H1 (cell line): ENCODE data around the gene FOXP4. TPM values are rescaled to one million over a fixed set of nuclear protein-coding genes. Genes with fewer than 3 reads are reported as not detected.

Source experiments
- CTCF ChIA-PET: fragments of 300-600 bp; sonication (Branson Sonifier 250); formaldehyde crosslinking; loops from one replicate; lab custom pipeline; 2021; ENCODE audit not compliant: partially characterized antibody; lab: Charles Lee
- POLR2A ChIA-PET: fragments of 300-600 bp; sonication (Branson Sonifier 250); formaldehyde crosslinking; loops from one replicate; lab custom pipeline; 2021; ENCODE audit warnings: inconsistent platforms; ENCODE audit not compliant: partially characterized antibody; lab: Charles Lee
- DNase-seq, 2 experiments: peaks; one replicate each; pipeline versions ENCODE4 v3.0.0 to v3.0.0-alpha.2; 2010 to 2022; ENCODE audit warnings: low spot score in 2 of 2, low read depth in 1 of 2, mixed read lengths in 1 of 2
- FAIRE-seq: peaks from 2 replicates; lab custom pipeline; 2011; peaks lifted over from hg19 to GRCh38; lab: Jason Lieb, UNC
- H2AFZ ChIP-seq: 2 replicates; pipeline ENCODE4 v1.8.1; 2012; ENCODE audit warnings: low read length, inconsistent platforms
- H2AK5ac ChIP-seq: 2 replicates; pipeline ENCODE4 v1.6.1; 2013; ENCODE audit warnings: low read depth, low read length
- H2BK120ac ChIP-seq: replicated peaks from 2 replicates; pipeline ENCODE3; 2013; ENCODE audit warnings: low read depth, low read length, inconsistent platforms
- H2BK12ac ChIP-seq: 2 replicates; pipeline ENCODE4 v1.6.1; 2013; ENCODE audit warnings: low read depth, low read length
- H2BK15ac ChIP-seq: 2 replicates; pipeline ENCODE4 v1.6.1; 2013; ENCODE audit warnings: low read length
- H2BK20ac ChIP-seq: 2 replicates; pipeline ENCODE4 v1.6.1; 2013; ENCODE audit warnings: low read length
- H2BK5ac ChIP-seq: 2 replicates; pipeline ENCODE4 v1.6.1; 2013; ENCODE audit warnings: low read depth, low read length
- H3K14ac ChIP-seq: 2 replicates; pipeline ENCODE4 v1.6.1; 2013; ENCODE audit warnings: inconsistent platforms; ENCODE audit not compliant: insufficient read length
- H3K18ac ChIP-seq: 2 replicates; pipeline ENCODE4 v1.6.1; 2013; ENCODE audit warnings: low read length; ENCODE audit errors: extremely low read depth
- H3K23ac ChIP-seq: 2 replicates; pipeline ENCODE4 v1.6.1; 2013; ENCODE audit warnings: inconsistent platforms; ENCODE audit not compliant: insufficient read length
- H3K23me2 ChIP-seq: 2 replicates; pipeline ENCODE4 v1.6.1; 2013; ENCODE audit warnings: low read depth, low read length
- H3K27ac ChIP-seq: 2 replicates; pipeline ENCODE4 v1.6.1; 2011; ENCODE audit warnings: low read depth, low read length, inconsistent platforms
- H3K27me3 ChIP-seq, 4 experiments: replicated peaks in 1 of 4; 1 replicate in 1 of 4; 2 replicates in 3 of 4; pipeline versions ENCODE4 v1.6.1 to v1.8.1; 2011 to 2013; ENCODE audit warnings: low read length in 3 of 4, mild to moderate bottlenecking in 3 of 4, inconsistent platforms in 2 of 4, mixed read lengths in 2 of 4, moderate library complexity in 1 of 4; ENCODE audit not compliant: control insufficient read depth in 3 of 4, insufficient read depth in 3 of 4; ENCODE audit errors: extremely low read depth in 1 of 4
- H3K36me3 ChIP-seq, 4 experiments: 2 replicates each; pipeline versions ENCODE4 v1.6.1 to v1.8.1; 2011 to 2013; ENCODE audit warnings: mild to moderate bottlenecking in 4 of 4, low read length in 3 of 4, moderate library complexity in 2 of 4, control low read depth in 1 of 4, inconsistent platforms in 1 of 4; ENCODE audit not compliant: insufficient read depth in 4 of 4, control insufficient read depth in 2 of 4
- H3K4ac ChIP-seq: replicated peaks from 2 replicates; pipeline ENCODE3; 2013; ENCODE audit warnings: low read length, low read depth, mixed read lengths, inconsistent platforms; ENCODE audit not compliant: insufficient read length
- H3K4me1 ChIP-seq, 4 experiments: replicated peaks in 1 of 4; 1 replicate in 1 of 4; 2 replicates in 3 of 4; pipeline versions ENCODE4 v1.6.1 to v1.8.1; 2011 to 2013; ENCODE audit warnings: low read length in 3 of 4, inconsistent platforms in 2 of 4, mixed read lengths in 1 of 4; ENCODE audit not compliant: insufficient read depth in 4 of 4, control insufficient read depth in 3 of 4
- H3K4me2 ChIP-seq, 2 experiments: 2 replicates each; pipeline versions ENCODE4 v1.6.1 to v1.8.1; 2011 to 2013; ENCODE audit warnings: low read depth in 2 of 2, low read length in 2 of 2, control low read depth in 1 of 2, inconsistent platforms in 1 of 2, mild to moderate bottlenecking in 1 of 2; ENCODE audit not compliant: insufficient read depth in 1 of 2
- H3K4me3 ChIP-seq, 4 experiments: fragments of 200-600, 300-600 bp in 1 of 4; sonication (generic), shearing (Covaris generic), sonication (Bioruptor Twin) in 1 of 4; 2 replicates each; pipeline versions ENCODE4 v1.5.1 to v1.8.1; 2011 to 2016; ENCODE audit warnings: low read length in 4 of 4, low read depth in 3 of 4, control low read depth in 2 of 4, inconsistent platforms in 2 of 4, mild to moderate bottlenecking in 2 of 4, mixed read lengths in 1 of 4, moderate library complexity in 1 of 4; ENCODE audit not compliant: insufficient read depth in 2 of 4; ENCODE audit errors: extremely low read depth in 1 of 4
- H3K56ac ChIP-seq: replicated peaks from 2 replicates; pipeline ENCODE3; 2013; ENCODE audit warnings: low read depth, mild to moderate bottlenecking, mixed read lengths, low read length, inconsistent platforms; ENCODE audit not compliant: insufficient read length
- H3K79me1 ChIP-seq: 2 replicates; pipeline ENCODE4 v1.6.1; 2013; ENCODE audit warnings: low read depth, low read length, control low read depth
- H3K79me2 ChIP-seq, 2 experiments: 2 replicates each; pipeline versions ENCODE4 v1.6.1 to v1.8.1; 2012 to 2013; ENCODE audit warnings: low read length in 2 of 2, mild to moderate bottlenecking in 2 of 2, inconsistent platforms in 1 of 2; ENCODE audit not compliant: insufficient read depth in 2 of 2, control insufficient read depth in 1 of 2
- H3K9ac ChIP-seq, 4 experiments: replicated peaks in 1 of 4; 1 replicate in 1 of 4; 2 replicates in 3 of 4; pipeline versions ENCODE4 v1.6.1 to v1.8.1; 2011 to 2013; ENCODE audit warnings: low read depth in 3 of 4, low read length in 3 of 4, control low read depth in 2 of 4, mild to moderate bottlenecking in 2 of 4, moderate library complexity in 2 of 4, inconsistent platforms in 1 of 4; ENCODE audit errors: extremely low read depth in 1 of 4
- H3K9me3 ChIP-seq, 2 experiments: 2 replicates each; pipeline versions ENCODE4 v1.6.1 to v1.8.1; 2012 to 2013; ENCODE audit warnings: mild to moderate bottlenecking in 2 of 2, moderate library complexity in 2 of 2, control low read depth in 1 of 2, inconsistent platforms in 1 of 2, low read depth in 1 of 2, low read length in 1 of 2, mixed read lengths in 1 of 2; ENCODE audit not compliant: insufficient read depth in 2 of 2
- H4K20me1 ChIP-seq, 2 experiments: replicated peaks in 1 of 2; 2 replicates each; pipeline versions ENCODE3 to v1.8.1; 2011 to 2013; ENCODE audit warnings: inconsistent platforms in 2 of 2, low read length in 2 of 2, mild to moderate bottlenecking in 1 of 2; ENCODE audit not compliant: insufficient read depth in 2 of 2, control insufficient read depth in 1 of 2
- H4K5ac ChIP-seq: 2 replicates; pipeline ENCODE4 v1.6.1; 2013; ENCODE audit warnings: low read length, low read depth, mixed read lengths, inconsistent platforms; ENCODE audit not compliant: insufficient read length
- H4K8ac ChIP-seq: 2 replicates; pipeline ENCODE4 v1.8.0; 2013; ENCODE audit warnings: mild to moderate bottlenecking, moderate library complexity, low read length, inconsistent platforms; ENCODE audit not compliant: insufficient read depth; ENCODE audit errors: extremely low read depth
- H4K91ac ChIP-seq: replicated peaks from 2 replicates; pipeline ENCODE3; 2013; ENCODE audit warnings: low read length, mixed read lengths, inconsistent platforms; ENCODE audit not compliant: insufficient read length
- ASH2L ChIP-seq: fragments of 200-600, 300-600 bp; sonication (generic); IDR thresholded peaks from one replicate; pipeline ENCODE4 v1.7.1; 2017; ENCODE audit warnings: low read length
- CHD1 ChIP-seq: IDR thresholded peaks from 2 replicates; pipeline ENCODE4 v1.6.1; 2012; ENCODE audit warnings: low read depth, low read length, improper control_type of control experiment
- CHD2 ChIP-seq: IDR thresholded peaks from 2 replicates; pipeline ENCODE4 v1.6.1; 2012; ENCODE audit warnings: low read length, improper control_type of control experiment
- CTCF ChIP-seq, 3 experiments: IDR thresholded peaks; 1 replicate in 2 of 3; 2 replicates in 1 of 3; pipeline versions ENCODE4 v1.5.1 to v1.6.1; 2011; ENCODE audit warnings: low read length in 3 of 3, mild to moderate bottlenecking in 3 of 3, inconsistent platforms in 2 of 3, low read depth in 1 of 3, moderate library complexity in 1 of 3; ENCODE audit not compliant: insufficient read depth in 1 of 3; ENCODE audit errors: control extremely low read depth in 1 of 3
- EP300 ChIP-seq, 2 experiments: IDR thresholded peaks; 1 replicate in 1 of 2; 2 replicates in 1 of 2; pipeline ENCODE4 v1.6.1; 2011 to 2012; ENCODE audit warnings: low read depth in 2 of 2, low read length in 2 of 2, mild to moderate bottlenecking in 2 of 2, borderline replicate concordance in 1 of 2, inconsistent platforms in 1 of 2, moderate library complexity in 1 of 2
- KDM1A ChIP-seq: fragments of 200-600, 300-600 bp; sonication (generic); IDR thresholded peaks from 2 replicates; pipeline ENCODE4 v1.7.1; 2016; ENCODE audit warnings: mild to moderate bottlenecking, low read length, borderline replicate concordance
- PHF8 ChIP-seq: fragments of 200-600 bp; sonication (generic); conservative IDR thresholded peaks from 2 replicates; pipeline ENCODE4 v1.7.1; 2012; ENCODE audit warnings: low read depth, mild to moderate bottlenecking, inconsistent platforms, low read length, moderate library complexity
- RAD21 ChIP-seq, 2 experiments: IDR thresholded peaks in 1 of 2; conservative IDR thresholded peaks in 1 of 2; 2 replicates each; pipeline ENCODE4 v1.6.1; 2011; ENCODE audit warnings: low read depth in 2 of 2, low read length in 2 of 2, improper control_type of control experiment in 1 of 2, inconsistent platforms in 1 of 2, mild to moderate bottlenecking in 1 of 2, moderate library complexity in 1 of 2
- SP2 ChIP-seq: IDR thresholded peaks from 2 replicates; pipeline ENCODE4 v1.6.1; 2012; ENCODE audit warnings: mild to moderate bottlenecking, low read length, inconsistent platforms
- WGBS, 2 experiments: shearing (Covaris generic) in 1 of 2; methylation state at CpG; one replicate each; pipeline versions ENCODE4 v1.1.6 to v1.1.7; 2013 to 2015; ENCODE audit warnings: low lambda C conversion rate in 2 of 2, mixed read lengths in 2 of 2, inconsistent platforms in 1 of 2, low coverage in 1 of 2, missing lambda C conversion rate in 1 of 2; ENCODE audit not compliant: insufficient replicate concordance in 2 of 2, insufficient coverage in 1 of 2, insufficient read length in 1 of 2; ENCODE audit errors: extremely low coverage in 1 of 2, missing lambda C conversion rate in 1 of 2; 5-methylcytosine and 5-hydroxymethylcytosine counted together
- polyA plus RNA-seq, 7 experiments: library from polyadenylated mRNA; depleted of rRNA in 3 of 7; stranded (reverse) in 5 of 7; unstranded in 2 of 7; fragments of >200 nt in 5 of 7; fragments of 200-250 nt in 2 of 7; gene quantifications; 1 replicate in 5 of 7; 2 replicates in 1 of 7; 4 replicates in 1 of 7; pipeline versions ENCODE4 v1.2.1 to v1.2.3, GENCODE V29; 2011 to 2013; ENCODE audit warnings: missing spikeins in 2 of 7, mixed read lengths in 2 of 7
- total RNA-seq: library from RNA; stranded (reverse); fragmentation: NEBNext Ultra II Directional; extraction: Animal tissue kit (Norgen Biotek cat#: 25700); gene quantifications from 2 replicates; pipeline ENCODE4 v1.2.1, GENCODE V29; 2021
- TF ChIP-seq, protein P1 (sequence below): IDR thresholded peaks from 2 replicates; pipeline ENCODE4 v1.6.1; 2012; ENCODE audit warnings: inconsistent platforms

Gene FOXP4
- total and polyA plus RNA-seq, 2 of the 8 experiments (the other 6 are each of a cell fraction or from before 2014, with no cell fraction given): 4.8 to 13.3 TPM

DNA sequence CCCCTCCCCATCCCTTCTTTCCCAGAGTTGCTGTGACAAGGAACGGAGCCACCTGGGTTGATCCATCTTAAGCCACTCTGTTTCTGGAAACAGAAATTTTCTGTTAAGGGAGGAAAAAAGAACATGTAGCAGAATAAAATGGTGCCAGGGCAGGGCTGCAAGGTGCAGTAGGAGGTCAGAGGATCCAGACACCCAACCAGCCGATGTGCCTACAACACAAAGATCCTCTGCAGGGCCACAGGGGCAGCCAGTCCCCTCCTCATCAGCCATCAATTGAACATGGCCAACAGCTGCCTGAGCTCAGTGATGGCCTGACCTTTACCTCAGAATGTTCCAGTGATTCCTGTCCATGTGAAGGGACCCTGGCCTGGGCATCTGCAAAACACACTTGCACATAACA is 103.9 kb downstream of the FOXP4 start:
- Histone ChIP-seq H3K23ac (no peak overlapping the region), H3K36me3 (peaks cover 0 to 11% (median 2%) of the 10 kb centered on the region in 4 experiments; a peak in 5 of 8 replicates), H2BK15ac (no peak overlapping the region), H4K91ac (no peak overlapping the region), H4K20me1 (peaks cover 0 to 7% of the 10 kb centered on the region in 2 experiments), H3K18ac (no peak overlapping the region), H3K4me1 (peaks cover 0 to 13% (median 11%) of the 10 kb centered on the region in 4 experiments; a peak in 6 of 7 replicates), H3K23me2 (no peaks in the 10 kb centered on the region; the same call in 1 of the 2 replicates), H3K4ac (no peak overlapping the region), H3K56ac (no peak overlapping the region), H4K8ac (no peak overlapping the region), H2AK5ac (no peak overlapping the region), H2BK20ac (no peak overlapping the region), H3K9me3 (no peaks in the 10 kb centered on the region), H3K79me2 (no peaks in the 10 kb centered on the region), H2BK12ac (no peak overlapping the region), H2BK5ac (no peak overlapping the region), H2BK120ac (no peak overlapping the region), H3K27me3 (no peaks in the 10 kb centered on the region), H3K9ac (no peak overlapping the region), H4K5ac (no peak overlapping the region), H3K79me1 (no peaks in the 10 kb centered on the region; the same call in 1 of the 2 replicates), H3K14ac (no peak overlapping the region), H3K4me2 (no peak overlapping the region), H3K4me3 (no peak overlapping the region), H3K27ac (no peak overlapping the region), H2AFZ (no peak overlapping the region)
- no peak for FAIRE-seq
- ChIA-PET POLR2A (no interaction called here), CTCF (interaction anchor here (0.6 to 4.5 kb wide), 4 partner anchors 31 to 232 kb away, joined by 3 to 28 read pairs (median 4); no protein-coding TSS in a partner anchor)
- no peak for DNase-seq
- WGBS, 2 experiments: 91% methylated on average over 2 of the region's 2 CpGs; no CpG with 5 or more reads in 1 of the 2 experiments
- TF ChIP-seq, protein P1, sequence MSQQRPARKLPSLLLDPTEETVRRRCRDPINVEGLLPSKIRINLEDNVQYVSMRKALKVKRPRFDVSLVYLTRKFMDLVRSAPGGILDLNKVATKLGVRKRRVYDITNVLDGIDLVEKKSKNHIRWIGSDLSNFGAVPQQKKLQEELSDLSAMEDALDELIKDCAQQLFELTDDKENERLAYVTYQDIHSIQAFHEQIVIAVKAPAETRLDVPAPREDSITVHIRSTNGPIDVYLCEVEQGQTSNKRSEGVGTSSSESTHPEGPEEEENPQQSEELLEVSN: no peak
- TF ChIP-seq CTCF (IDR thresholded peaks at IDR 0.05; ENCODE audit: control extremely low read depth in 1 of 3, insufficient read depth in 1 of 3, low read depth in 1 of 3, low read length in 3 of 3): no peak
- no peak for TF ChIP-seq EP300 (IDR thresholded peaks at IDR 0.05; ENCODE audit: borderline replicate concordance in 1 of 2, low read depth in 2 of 2, low read length in 2 of 2)
- TF ChIP-seq SP2: no peak
- TF ChIP-seq CHD2: no peak
- TF ChIP-seq KDM1A: no peak
- no peak for TF ChIP-seq PHF8
- TF ChIP-seq ASH2L: no peak
- TF ChIP-seq CHD1: no peak
- no peak for TF ChIP-seq RAD21 (IDR thresholded peaks at IDR 0.05 in 1 of 2, conservative IDR thresholded peaks at IDR 0.05 in 1 of 2; ENCODE audit: low read depth in 2 of 2, low read length in 2 of 2)
